IMR-90 (cell line): ENCODE measurements around the gene ADD3. TPM values are rescaled to one million over a fixed set of nuclear protein-coding genes. Genes with fewer than 3 reads are reported as not detected.
"Not testable (repeated sequence)": the region's sequence is repeated elsewhere in the genome, so short reads cannot be mapped to it uniquely, and the experiment has no call there.

ENCODE experiments used
- ATAC-seq: fragments of 200-7000 bp; cut with Tn5 transposase; 2 replicates; pipeline ENCODE4 v1.9.1; 2020; ENCODE audit warnings: low read depth, mild to moderate bottlenecking, moderate library complexity
- BruUV-seq: library from RNA; stranded (reverse); fragments of 400-500 nt; replicated peaks from 2 replicates; lab custom pipeline; 2021; lab: Mats Ljungman, UMichigan
- CTCF ChIA-PET: fragments of 300-600 bp; formaldehyde crosslinking; extraction: SDS; loops from one replicate; lab custom pipeline; 2021; ENCODE audit warnings: antibody characterized with exemption; lab: Yijun Ruan, JAX
- POLR2A ChIA-PET: fragments of 300-600 bp; sonication (Branson Sonifier 250); formaldehyde crosslinking; loops from one replicate; lab custom pipeline; 2022; ENCODE audit warnings: antibody characterized with exemption; ENCODE audit not compliant: unreplicated experiment; lab: Charles Lee
- DNase-seq: peaks from one replicate; pipeline ENCODE4 v3.0.0; 2013
- H2AFZ ChIP-seq: replicated peaks from 2 replicates; pipeline ENCODE3; 2013; ENCODE audit warnings: low read length, mild to moderate bottlenecking; ENCODE audit not compliant: poor library complexity
- H2AK5ac ChIP-seq: 2 replicates; pipeline ENCODE4 v1.6.1; 2013; ENCODE audit warnings: low read depth, low read length, inconsistent platforms
- H2AK9ac ChIP-seq: replicated peaks from 2 replicates; pipeline ENCODE3; 2013; ENCODE audit warnings: mild to moderate bottlenecking, low read depth, low read length, moderate library complexity; ENCODE audit not compliant: poor library complexity
- H2BK120ac ChIP-seq: 2 replicates; pipeline ENCODE4 v1.6.1; 2013; ENCODE audit warnings: low read depth, low read length, inconsistent platforms
- H2BK15ac ChIP-seq: 3 replicates; pipeline ENCODE4 v1.6.1; 2013; ENCODE audit warnings: low read depth, low read length, inconsistent platforms
- H2BK20ac ChIP-seq: 2 replicates; pipeline ENCODE4 v1.6.1; 2013; ENCODE audit warnings: low read depth, mild to moderate bottlenecking, inconsistent platforms, low read length, moderate library complexity
- H2BK5ac ChIP-seq: 2 replicates; pipeline ENCODE4 v1.6.1; 2013; ENCODE audit warnings: mild to moderate bottlenecking, low read depth, low read length, inconsistent platforms; ENCODE audit not compliant: poor library complexity, severe bottlenecking
- H3K14ac ChIP-seq: replicated peaks from 2 replicates; pipeline ENCODE4 v1.6.1; 2013; ENCODE audit warnings: low read depth, low read length, inconsistent platforms
- H3K18ac ChIP-seq: 2 replicates; pipeline ENCODE4 v1.6.1; 2013; ENCODE audit warnings: low read depth, low read length, control low read depth
- H3K23ac ChIP-seq: 2 replicates; pipeline ENCODE4 v1.6.1; 2013; ENCODE audit warnings: low read depth, low read length, inconsistent platforms
- H3K27ac ChIP-seq: 2 replicates; pipeline ENCODE4 v1.5.1; 2013; ENCODE audit warnings: mild to moderate bottlenecking, control low read depth, low read length; ENCODE audit not compliant: insufficient read depth
- H3K27me3 ChIP-seq: 2 replicates; pipeline ENCODE4 v1.6.1; 2013; ENCODE audit warnings: low read length; ENCODE audit not compliant: control insufficient read depth, insufficient read depth
- H3K36me3 ChIP-seq: 2 replicates; pipeline ENCODE4 v1.6.1; 2013; ENCODE audit warnings: low read length, mixed read lengths; ENCODE audit not compliant: control insufficient read depth, insufficient read depth
- H3K4ac ChIP-seq: 2 replicates; pipeline ENCODE4 v1.6.1; 2013; ENCODE audit warnings: low read depth, low read length, inconsistent platforms
- H3K4me1 ChIP-seq: 2 replicates; pipeline ENCODE4 v1.6.1; 2013; ENCODE audit warnings: low read length, mixed read lengths; ENCODE audit not compliant: control insufficient read depth, insufficient read depth
- H3K4me2 ChIP-seq: 2 replicates; pipeline ENCODE4 v1.6.1; 2013; ENCODE audit warnings: low read depth, mild to moderate bottlenecking, control low read depth, low read length, moderate library complexity
- H3K4me3 ChIP-seq: 2 replicates; pipeline ENCODE4 v1.5.1; 2013; ENCODE audit warnings: low read depth, mild to moderate bottlenecking, control low read depth, low read length, moderate library complexity; ENCODE audit not compliant: insufficient read depth
- H3K56ac ChIP-seq: 2 replicates; pipeline ENCODE4 v1.6.1; 2013; ENCODE audit warnings: low read length, inconsistent platforms; ENCODE audit not compliant: insufficient read depth; ENCODE audit errors: extremely low read depth
- H3K79me1 ChIP-seq, 2 experiments: 2 replicates each; pipeline ENCODE4 v1.6.1; 2013; ENCODE audit warnings: low read length in 2 of 2, inconsistent platforms in 1 of 2, low read depth in 1 of 2
- H3K9ac ChIP-seq: 2 replicates; pipeline ENCODE4 v1.6.1; 2013; ENCODE audit warnings: low read depth, low read length, control low read depth
- H3K9me1 ChIP-seq: 2 replicates; pipeline ENCODE4 v1.6.1; 2013; ENCODE audit warnings: low read length, inconsistent platforms; ENCODE audit not compliant: insufficient read depth
- H3K9me3 ChIP-seq: 2 replicates; pipeline ENCODE4 v1.6.1; 2013; ENCODE audit warnings: low read length; ENCODE audit not compliant: control insufficient read depth, insufficient read depth
- H4K20me1 ChIP-seq: 2 replicates; pipeline ENCODE4 v1.6.1; 2013; ENCODE audit warnings: low read length, inconsistent platforms; ENCODE audit not compliant: insufficient read depth
- H4K5ac ChIP-seq: 2 replicates; pipeline ENCODE4 v1.6.1; 2013; ENCODE audit warnings: mild to moderate bottlenecking, low read depth, low read length, control low read depth
- H4K8ac ChIP-seq, 2 experiments: 2 replicates each; pipeline ENCODE4 v1.6.1; 2013; ENCODE audit warnings: low read depth in 2 of 2, low read length in 2 of 2, control low read depth in 1 of 2, inconsistent platforms in 1 of 2
- H4K91ac ChIP-seq: 2 replicates; pipeline ENCODE4 v1.6.1; 2013; ENCODE audit warnings: low read depth, low read length, inconsistent platforms; ENCODE audit not compliant: insufficient read depth
- WGBS, 2 experiments: methylation state at CpG; one replicate each; pipeline versions ENCODE4 v1.1.5 to v1.1.7; 2013; ENCODE audit warnings: missing lambda C conversion rate in 2 of 2; ENCODE audit not compliant: insufficient read length in 1 of 2; ENCODE audit errors: extremely low coverage in 2 of 2; 5-methylcytosine and 5-hydroxymethylcytosine counted together
- dilution Hi-C: fragments of 300-500 bp; cut with HindIII; formaldehyde crosslinking; loops from one replicate; pipeline ENCODE4 v1.14.3; 2018; ENCODE audit warnings: low sequenced_read_pairs; ENCODE audit not compliant: unreplicated experiment
- in situ Hi-C: fragments of 300-500 bp; cut with MboI; formaldehyde crosslinking; loops from 3 replicates; pipeline ENCODE4 v1.14.3; 2019; ENCODE audit warnings: low sequenced_read_pairs, inconsistent platforms, mixed read lengths
- intact Hi-C: fragments of 100-400 bp; cut with micrococcal nuclease; formaldehyde crosslinking; loops from 2 replicates; pipeline ENCODE4 v1.10.0; 2022
- polyA plus RNA-seq, 3 experiments: library from polyadenylated mRNA; depleted of rRNA; stranded (reverse); fragments of >200 nt; gene quantifications; 2 replicates each; pipeline ENCODE4 v1.2.3, GENCODE V29; 2012; ENCODE audit warnings: low replicate concordance in 1 of 3
- total RNA-seq: library from RNA; depleted of rRNA; stranded (reverse); fragments of >200 nt; gene quantifications from 2 replicates; pipeline ENCODE4 v1.2.3, GENCODE V29; 2012

Gene ADD3
- total and polyA plus RNA-seq, 2 of the 4 experiments (the other 2 are of a cell fraction) = 138 to 212 TPM

DNA sequence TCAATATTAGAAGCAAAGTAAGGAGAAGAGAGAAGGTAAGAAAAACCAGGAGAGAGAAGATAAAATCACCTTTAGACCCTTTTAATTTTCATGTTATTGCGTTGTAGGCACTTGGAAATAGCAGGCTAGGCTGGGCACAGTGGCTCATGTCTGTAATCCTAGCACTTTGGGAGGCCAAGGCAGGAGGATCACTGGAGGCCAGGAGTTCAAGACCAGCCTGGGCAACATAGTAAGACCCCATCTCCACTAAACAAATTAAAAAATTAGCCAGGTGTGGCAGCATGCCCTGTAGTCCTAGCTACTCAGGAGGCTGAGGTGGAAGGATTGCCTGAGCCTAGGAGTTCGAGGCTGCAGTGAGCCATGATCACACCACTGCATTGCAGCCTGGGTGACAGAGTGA, 106.9 kb downstream of the ADD3 start:
- POLR2A ChIA-PET, H4K5ac ChIP-seq, H4K20me1 ChIP-seq, H3K23ac ChIP-seq, H3K9me3 ChIP-seq, H4K8ac ChIP-seq, dilution Hi-C loops, H3K56ac ChIP-seq, DNase-seq, H3K27ac ChIP-seq, H4K91ac ChIP-seq, H2AK9ac ChIP-seq, intact Hi-C loops, H2BK20ac ChIP-seq, H2BK5ac ChIP-seq, ATAC-seq, H2AFZ ChIP-seq, H2BK120ac ChIP-seq, H3K4me1 ChIP-seq, CTCF ChIA-PET, H3K9me1 ChIP-seq, H3K4me3 ChIP-seq, H3K9ac ChIP-seq, BruUV-seq, H3K27me3 ChIP-seq, in situ Hi-C loops, H3K4ac ChIP-seq, H2AK5ac ChIP-seq, H2BK15ac ChIP-seq, H3K14ac ChIP-seq, H3K18ac ChIP-seq, H3K4me2 ChIP-seq: not testable (repeated sequence)
- no CpG with 5 or more reads among the region's 2 CpGs for WGBS, 2 experiments
- Histone ChIP-seq H3K36me3 (peaks cover 22% of the 10 kb centered on the region), H3K79me1 (peaks cover 0 to 14% of the 10 kb centered on the region in 2 experiments; a peak in 2 of 4 replicates)
